ENCODE results near the gene MAST4.

DNA sequence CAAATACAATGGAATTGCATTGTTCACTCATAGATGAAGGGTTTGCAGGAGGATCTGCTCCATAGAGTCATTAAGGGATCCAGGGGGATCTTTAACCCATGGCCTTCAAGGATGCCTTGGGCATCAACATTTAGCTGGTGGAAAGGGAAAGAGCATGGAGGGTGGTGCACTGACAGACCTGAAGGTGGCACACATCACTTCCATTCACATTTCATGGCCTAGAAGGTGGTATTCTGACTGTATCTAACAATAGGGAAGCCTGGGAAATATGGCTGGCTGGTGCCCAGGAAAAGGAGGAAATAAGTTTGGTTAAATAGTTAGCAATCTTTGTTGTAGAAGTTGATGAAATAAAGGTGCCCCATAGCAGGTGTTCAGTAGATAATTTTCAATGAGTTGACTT lies 370.2 kb downstream of the MAST4 start:
- TF ChIP-seq, protein P1, sequence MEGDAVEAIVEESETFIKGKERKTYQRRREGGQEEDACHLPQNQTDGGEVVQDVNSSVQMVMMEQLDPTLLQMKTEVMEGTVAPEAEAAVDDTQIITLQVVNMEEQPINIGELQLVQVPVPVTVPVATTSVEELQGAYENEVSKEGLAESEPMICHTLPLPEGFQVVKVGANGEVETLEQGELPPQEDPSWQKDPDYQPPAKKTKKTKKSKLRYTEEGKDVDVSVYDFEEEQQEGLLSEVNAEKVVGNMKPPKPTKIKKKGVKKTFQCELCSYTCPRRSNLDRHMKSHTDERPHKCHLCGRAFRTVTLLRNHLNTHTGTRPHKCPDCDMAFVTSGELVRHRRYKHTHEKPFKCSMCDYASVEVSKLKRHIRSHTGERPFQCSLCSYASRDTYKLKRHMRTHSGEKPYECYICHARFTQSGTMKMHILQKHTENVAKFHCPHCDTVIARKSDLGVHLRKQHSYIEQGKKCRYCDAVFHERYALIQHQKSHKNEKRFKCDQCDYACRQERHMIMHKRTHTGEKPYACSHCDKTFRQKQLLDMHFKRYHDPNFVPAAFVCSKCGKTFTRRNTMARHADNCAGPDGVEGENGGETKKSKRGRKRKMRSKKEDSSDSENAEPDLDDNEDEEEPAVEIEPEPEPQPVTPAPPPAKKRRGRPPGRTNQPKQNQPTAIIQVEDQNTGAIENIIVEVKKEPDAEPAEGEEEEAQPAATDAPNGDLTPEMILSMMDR (IDR thresholded peaks at IDR 0.05): no peak
- TF ChIP-seq EP300 (IDR thresholded peaks at IDR 0.05): no peak

Data from tibial nerve (tissue), 4 donors.